DND-41 (cell line): ENCODE data around the gene ART4.

Experiments used
- ATAC-seq: fragments of 200-7000 bp; cut with Tn5 transposase; 3 replicates; pipeline ENCODE4 v1.9.1; 2021; ENCODE audit warnings: low read depth; ENCODE audit not compliant: insufficient read depth
- DNase-seq: peaks from one replicate; pipeline ENCODE4 v3.0.0-alpha.2; 2020
- H2AFZ ChIP-seq: 2 replicates; pipeline ENCODE4 v1.6.0; 2012; ENCODE audit warnings: low read depth, low read length
- H3K27ac ChIP-seq: 2 replicates; pipeline ENCODE4 v1.5.1; 2012; ENCODE audit warnings: low read length, inconsistent platforms
- H3K27me3 ChIP-seq: fragments of 200-600 bp; sonication (generic); 2 replicates; pipeline ENCODE4 v1.6.0; 2012; ENCODE audit warnings: low read length, mild to moderate bottlenecking, inconsistent platforms; ENCODE audit not compliant: insufficient read depth, poor library complexity
- H3K36me3 ChIP-seq: 2 replicates; pipeline ENCODE4 v1.5.1; 2012; ENCODE audit warnings: low read length, inconsistent platforms; ENCODE audit not compliant: insufficient read depth
- H3K4me1 ChIP-seq: 2 replicates; pipeline ENCODE4 v1.5.1; 2012; ENCODE audit warnings: mild to moderate bottlenecking, low read length; ENCODE audit not compliant: insufficient read depth
- H3K4me2 ChIP-seq: 2 replicates; pipeline ENCODE4 v1.6.0; 2012; ENCODE audit warnings: mild to moderate bottlenecking, moderate library complexity, low read length, inconsistent platforms; ENCODE audit not compliant: insufficient read depth
- H3K4me3 ChIP-seq, 2 experiments: fragments of 200-600 bp in 1 of 2; shearing (Covaris generic) in 1 of 2; 2 replicates each; pipeline ENCODE4 v1.5.1; 2012 to 2016; ENCODE audit warnings: inconsistent platforms in 2 of 2, low read length in 2 of 2, mild to moderate bottlenecking in 2 of 2, low read depth in 1 of 2, moderate library complexity in 1 of 2
- H3K79me2 ChIP-seq: 2 replicates; pipeline ENCODE4 v1.6.0; 2012; ENCODE audit warnings: low read length, inconsistent platforms; ENCODE audit not compliant: insufficient read depth
- H3K9ac ChIP-seq: 2 replicates; pipeline ENCODE4 v1.6.0; 2012; ENCODE audit warnings: low read depth, mild to moderate bottlenecking, inconsistent platforms, low read length, moderate library complexity
- H3K9me3 ChIP-seq: 2 replicates; pipeline ENCODE4 v1.5.1; 2012; ENCODE audit warnings: low read length, moderate library complexity, mild to moderate bottlenecking, inconsistent platforms; ENCODE audit not compliant: insufficient read depth, severe bottlenecking
- H4K20me1 ChIP-seq: 2 replicates; pipeline ENCODE4 v1.6.0; 2012; ENCODE audit warnings: low read length; ENCODE audit not compliant: insufficient read depth
- EZH2 ChIP-seq: IDR thresholded peaks from 3 replicates; pipeline ENCODE4 v1.6.1; 2012; ENCODE audit warnings: borderline replicate concordance, low read depth, mild to moderate bottlenecking, moderate library complexity, low read length, inconsistent platforms; ENCODE audit not compliant: severe bottlenecking
- TF ChIP-seq, protein P1 (sequence below): IDR thresholded peaks from 2 replicates; pipeline ENCODE4 v1.5.1; 2012; ENCODE audit warnings: borderline replicate concordance, low read length, moderate library complexity, mild to moderate bottlenecking; ENCODE audit not compliant: poor library complexity, severe bottlenecking; ENCODE audit errors: extremely low read depth

ART4 gene

DNA sequence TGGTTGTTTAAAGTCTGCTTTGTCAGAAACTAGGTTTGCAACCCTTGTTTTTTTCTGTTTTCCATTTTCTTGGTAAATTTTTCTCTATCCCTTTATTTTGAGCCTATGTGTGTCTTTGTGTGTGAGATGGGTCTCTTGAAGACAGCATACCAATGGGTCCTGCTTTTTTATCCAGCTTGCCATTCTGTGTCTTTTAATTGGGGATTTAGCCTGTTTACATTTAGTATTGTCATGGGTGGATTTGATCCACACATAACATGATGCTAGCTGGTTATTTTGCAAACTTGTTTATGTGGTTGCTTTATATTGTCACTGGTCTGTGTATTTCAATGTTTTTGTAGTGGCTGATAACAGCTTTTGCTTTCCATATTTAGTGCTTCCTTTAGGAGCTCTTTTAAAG is 17.2 kb upstream of the ART4 start:
- H3K36me3 ChIP-seq = no peaks in the 10 kb centered on the region
- H4K20me1 ChIP-seq = no peaks in the 10 kb centered on the region
- no peak for DNase-seq
- H3K4me2 ChIP-seq = no peak overlapping the region
- H3K4me1 ChIP-seq = peaks cover 4% of the 10 kb centered on the region; the same call in 1 of the 2 replicates
- H3K27me3 ChIP-seq = no peaks in the 10 kb centered on the region
- peaks cover 10% of the 10 kb centered on the region for H3K9me3 ChIP-seq
- H3K79me2 ChIP-seq = no peaks in the 10 kb centered on the region
- no peak for TF ChIP-seq EZH2
- TF ChIP-seq, protein P1, sequence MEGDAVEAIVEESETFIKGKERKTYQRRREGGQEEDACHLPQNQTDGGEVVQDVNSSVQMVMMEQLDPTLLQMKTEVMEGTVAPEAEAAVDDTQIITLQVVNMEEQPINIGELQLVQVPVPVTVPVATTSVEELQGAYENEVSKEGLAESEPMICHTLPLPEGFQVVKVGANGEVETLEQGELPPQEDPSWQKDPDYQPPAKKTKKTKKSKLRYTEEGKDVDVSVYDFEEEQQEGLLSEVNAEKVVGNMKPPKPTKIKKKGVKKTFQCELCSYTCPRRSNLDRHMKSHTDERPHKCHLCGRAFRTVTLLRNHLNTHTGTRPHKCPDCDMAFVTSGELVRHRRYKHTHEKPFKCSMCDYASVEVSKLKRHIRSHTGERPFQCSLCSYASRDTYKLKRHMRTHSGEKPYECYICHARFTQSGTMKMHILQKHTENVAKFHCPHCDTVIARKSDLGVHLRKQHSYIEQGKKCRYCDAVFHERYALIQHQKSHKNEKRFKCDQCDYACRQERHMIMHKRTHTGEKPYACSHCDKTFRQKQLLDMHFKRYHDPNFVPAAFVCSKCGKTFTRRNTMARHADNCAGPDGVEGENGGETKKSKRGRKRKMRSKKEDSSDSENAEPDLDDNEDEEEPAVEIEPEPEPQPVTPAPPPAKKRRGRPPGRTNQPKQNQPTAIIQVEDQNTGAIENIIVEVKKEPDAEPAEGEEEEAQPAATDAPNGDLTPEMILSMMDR = no peak
- no peak for ATAC-seq
- H3K9ac ChIP-seq = no peak overlapping the region
- no peak overlapping the region for H3K4me3 ChIP-seq
- H2AFZ ChIP-seq = no peak overlapping the region
- H3K27ac ChIP-seq = no peak overlapping the region

DNA sequence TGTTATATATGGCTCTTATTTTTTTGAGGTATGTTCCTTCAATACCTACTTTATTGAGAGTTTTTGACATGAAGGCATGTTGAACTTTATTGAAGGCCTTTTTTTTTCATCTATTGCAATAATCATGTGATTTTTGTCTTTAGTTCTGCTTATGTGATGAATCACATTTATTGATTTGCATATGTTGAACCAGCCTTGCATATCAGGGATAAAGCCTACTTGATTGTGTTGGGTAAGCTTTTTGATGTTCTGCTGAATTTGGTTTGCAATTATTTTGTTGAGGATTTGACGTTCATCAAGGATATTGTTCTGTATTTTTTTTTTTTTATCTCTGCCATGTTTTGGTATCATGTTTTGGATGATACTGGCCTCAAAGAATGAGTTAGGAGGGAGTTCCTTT is 15.2 kb upstream of the ART4 start:
- Histone ChIP-seq H3K27ac (no peak overlapping the region), H3K27me3 (no peaks in the 10 kb centered on the region), H3K9ac (no peak overlapping the region), H3K36me3 (no peaks in the 10 kb centered on the region), H3K4me2 (no peak overlapping the region), H4K20me1 (no peaks in the 10 kb centered on the region), H3K79me2 (no peaks in the 10 kb centered on the region), H2AFZ (no peak overlapping the region), H3K9me3 (peaks cover 10% of the 10 kb centered on the region), H3K4me3 (no peak overlapping the region), H3K4me1 (peaks cover 4% of the 10 kb centered on the region; the same call in 1 of the 2 replicates)
- no peak for TF ChIP-seq EZH2
- TF ChIP-seq, protein P1 = no peak
- DNase-seq (no peak), ATAC-seq (no peak)

DNA sequence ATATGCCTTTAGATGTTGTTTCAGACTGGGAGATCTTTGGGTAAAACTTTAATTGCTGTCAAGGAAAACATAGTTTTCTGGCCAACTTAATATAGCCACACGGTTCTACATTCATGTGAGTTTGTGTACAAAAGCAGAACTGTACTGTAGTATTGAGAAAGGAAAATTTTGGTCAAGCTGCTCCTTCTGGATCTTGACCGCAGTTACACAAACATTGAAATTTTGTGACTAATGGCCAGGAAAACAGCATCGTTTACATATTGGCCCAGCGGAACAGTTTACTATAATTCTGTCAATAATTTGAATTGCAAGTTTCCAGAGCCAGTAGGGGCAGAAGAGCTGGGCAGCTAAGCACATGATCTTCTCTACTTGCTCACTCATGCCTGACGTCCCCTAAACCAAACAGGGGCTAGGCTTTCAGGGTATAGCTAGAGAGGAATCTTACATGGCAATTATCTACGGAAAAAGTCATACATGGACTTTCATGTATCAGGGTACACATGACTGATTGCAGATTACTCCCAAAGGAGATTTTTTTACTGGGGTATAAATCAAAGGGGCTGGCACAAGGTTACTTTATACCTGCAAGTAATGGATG is 11.4 kb upstream of the ART4 start:
- Histone ChIP-seq H3K27me3 (no peaks in the 10 kb centered on the region), H3K27ac (no peak overlapping the region), H3K4me3 (no peak overlapping the region), H3K9me3 (no peaks in the 10 kb centered on the region), H3K4me1 (no peaks in the 10 kb centered on the region), H3K4me2 (no peak overlapping the region), H3K9ac (no peak overlapping the region), H2AFZ (no peak overlapping the region), H3K79me2 (no peaks in the 10 kb centered on the region), H4K20me1 (no peaks in the 10 kb centered on the region), H3K36me3 (no peaks in the 10 kb centered on the region)
- TF ChIP-seq, protein P1 = no peak
- no peak for TF ChIP-seq EZH2
- DNase-seq (no peak), ATAC-seq (no peak)

DNA sequence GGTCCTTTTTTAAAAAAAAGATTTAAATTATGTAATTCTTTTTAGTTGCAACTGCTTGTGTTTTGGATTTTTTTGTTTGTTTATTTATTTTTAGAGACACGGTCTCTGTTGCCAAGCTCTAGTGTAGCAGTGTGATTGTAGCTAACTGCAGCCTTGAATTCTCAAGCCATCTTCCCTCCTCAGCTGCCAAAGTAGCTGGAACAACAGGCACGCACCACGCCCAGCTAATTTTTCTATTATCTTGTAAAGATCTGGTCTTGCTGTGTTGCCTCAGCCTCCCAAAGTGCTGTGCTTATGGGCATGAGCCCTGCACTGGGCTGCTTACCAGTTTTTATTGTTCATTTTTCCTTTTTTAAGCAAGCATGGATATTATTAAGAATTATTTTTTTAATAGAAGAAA is 10.6 kb upstream of the ART4 start:
- H3K36me3 ChIP-seq = no peaks in the 10 kb centered on the region
- H3K27ac ChIP-seq = no peak overlapping the region
- H3K4me1 ChIP-seq = no peaks in the 10 kb centered on the region
- no peaks in the 10 kb centered on the region for H4K20me1 ChIP-seq
- H3K4me3 ChIP-seq = no peak overlapping the region
- TF ChIP-seq, protein P1 = no peak
- no peak for TF ChIP-seq EZH2
- no peaks in the 10 kb centered on the region for H3K79me2 ChIP-seq
- no peak overlapping the region for H2AFZ ChIP-seq
- DNase-seq = no peak
- H3K9ac ChIP-seq = no peak overlapping the region
- no peaks in the 10 kb centered on the region for H3K27me3 ChIP-seq
- no peaks in the 10 kb centered on the region for H3K9me3 ChIP-seq
- H3K4me2 ChIP-seq = no peak overlapping the region
- no peak for ATAC-seq
